ENCODE results near the gene SLC22A6. TPM values are rescaled to one million over a fixed set of nuclear protein-coding genes. Genes with fewer than 3 reads are reported as not detected.

The SLC22A6 gene
- total and polyA plus RNA-seq, 4 donors = 0.25 TPM; not detected in 3

DNA sequence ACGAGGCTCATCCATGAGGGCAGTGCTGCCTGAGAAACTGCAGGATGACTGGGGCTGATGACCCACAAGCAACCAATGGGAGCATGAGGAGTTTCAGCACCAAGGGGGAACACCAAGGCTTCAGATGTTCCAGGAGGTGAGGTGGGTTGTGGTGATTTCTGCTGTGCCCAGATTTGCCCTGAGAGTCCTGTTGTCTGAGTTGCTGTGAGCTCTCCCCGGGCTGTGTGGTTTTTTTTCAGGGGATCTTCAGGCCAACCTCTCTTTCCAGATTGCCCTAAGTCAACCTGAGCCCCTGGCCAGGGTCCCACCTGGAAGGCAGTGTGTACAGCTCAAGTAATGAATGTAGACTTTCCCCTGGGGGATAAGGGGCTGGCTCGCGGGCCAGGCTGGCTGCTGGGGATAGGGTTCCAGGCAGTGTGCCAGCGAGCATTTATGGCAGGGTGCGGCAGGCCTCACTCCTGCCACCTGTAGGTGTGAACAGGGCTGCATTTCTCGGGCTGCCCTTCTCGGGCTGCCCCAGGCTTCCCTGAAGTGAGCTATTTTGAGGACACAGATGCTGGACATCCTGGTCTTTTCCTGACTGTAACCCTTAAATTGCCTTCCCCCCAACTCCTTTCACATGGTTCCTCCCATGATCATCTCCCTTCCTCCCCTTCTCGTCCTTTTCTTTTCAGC lies 9.8 kb downstream of the SLC22A6 start:
- WGBS, 2 donors = 7 to 8% methylated on average over 9 of the region's 9 CpGs
- intact Hi-C loops (cut with DNase I) = no loop called here
- no peak overlapping the region for H3K4me3 ChIP-seq (ENCODE audit: low read length in 2 of 2)
- DNase-seq (peak in 1 of 2 donors; percentile 81), ATAC-seq (ENCODE audit: low FRiP score) (no peak)
- no peaks in the 10 kb centered on the region for H3K4me1 ChIP-seq (ENCODE audit: control insufficient read depth in 1 of 2, insufficient read depth in 2 of 2, low read length in 2 of 2)
- H3K36me3 ChIP-seq (ENCODE audit: control insufficient read depth in 1 of 2, insufficient read depth in 2 of 2, low read length in 1 of 2) = no peaks in the 10 kb centered on the region
- H3K27ac ChIP-seq (ENCODE audit: low read depth in 1 of 2, low read length in 2 of 2) = no peak overlapping the region
- H3K27me3 ChIP-seq (ENCODE audit: control insufficient read depth in 1 of 2, insufficient read depth in 2 of 2, low read length in 1 of 2) = peaks cover 0 to 3% of the 10 kb centered on the region in 2 donors
- no peaks in the 10 kb centered on the region for H3K9me3 ChIP-seq (ENCODE audit: control insufficient read depth, low read length)

DNA sequence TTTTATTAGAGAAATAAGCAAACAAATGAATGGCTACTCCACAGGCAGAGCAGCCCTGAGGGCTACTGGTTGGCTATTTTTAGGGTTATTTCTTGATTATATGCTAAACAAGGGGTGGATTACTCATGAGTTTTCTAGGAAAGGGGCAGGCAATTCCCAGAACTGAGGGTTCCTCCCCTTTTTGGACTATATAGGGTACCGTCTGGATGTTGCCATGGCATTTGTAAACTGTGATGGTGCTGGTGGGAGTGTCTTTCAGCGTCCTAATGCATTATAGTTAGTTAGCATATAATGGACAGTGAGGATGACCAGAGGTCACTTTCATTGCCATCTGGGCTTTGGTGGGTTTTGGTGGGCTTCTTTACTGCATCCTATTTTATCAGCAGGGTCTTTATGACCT lies 19.2 kb downstream of the SLC22A6 start:
- intact Hi-C loops (cut with DNase I) = no loop called here
- DNase-seq (no peak), ATAC-seq (ENCODE audit: low FRiP score) (no peak)
- H3K4me1 ChIP-seq (ENCODE audit: control insufficient read depth in 1 of 2, insufficient read depth in 2 of 2, low read length in 2 of 2) = no peaks in the 10 kb centered on the region
- no peaks in the 10 kb centered on the region for H3K36me3 ChIP-seq (ENCODE audit: control insufficient read depth in 1 of 2, insufficient read depth in 2 of 2, low read length in 1 of 2)
- 38 to 42% methylated on average over 2 of the region's 2 CpGs for WGBS, 2 donors
- H3K27me3 ChIP-seq (ENCODE audit: control insufficient read depth in 1 of 2, insufficient read depth in 2 of 2, low read length in 1 of 2) = peaks cover 0 to 2% of the 10 kb centered on the region in 2 donors
- peaks cover 4% of the 10 kb centered on the region for H3K9me3 ChIP-seq (ENCODE audit: control insufficient read depth, low read length)
- H3K27ac ChIP-seq (ENCODE audit: low read depth in 1 of 2, low read length in 2 of 2) = no peak overlapping the region
- H3K4me3 ChIP-seq (ENCODE audit: low read length in 2 of 2) = no peak overlapping the region

DNA sequence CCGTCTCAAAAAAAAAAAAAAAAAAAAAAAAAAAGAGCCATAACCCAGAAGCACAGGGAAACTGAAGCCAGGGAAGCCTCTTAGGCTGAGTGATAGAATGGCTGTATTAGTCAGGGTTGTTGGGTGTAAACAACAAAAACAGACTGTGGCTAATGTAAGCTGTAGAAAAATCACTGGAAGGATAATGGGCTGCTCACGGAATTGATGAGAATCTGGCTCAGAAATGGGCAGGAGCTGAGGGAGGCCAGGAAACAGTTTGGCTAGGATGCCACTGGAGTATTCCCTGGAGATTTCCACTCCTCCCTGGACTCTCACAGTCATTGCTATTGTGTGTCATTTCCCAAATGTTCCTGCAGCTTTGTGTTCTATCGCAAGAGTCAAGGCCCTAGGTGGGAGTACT lies 22.4 kb downstream of the SLC22A6 start:
- Histone ChIP-seq H3K36me3 (ENCODE audit: control insufficient read depth in 1 of 2, insufficient read depth in 2 of 2, low read length in 1 of 2) (no peaks in the 10 kb centered on the region), H3K27ac (ENCODE audit: low read depth in 1 of 2, low read length in 2 of 2) (no peak overlapping the region), H3K4me3 (ENCODE audit: low read length in 2 of 2) (no peak overlapping the region), H3K4me1 (ENCODE audit: control insufficient read depth in 1 of 2, insufficient read depth in 2 of 2, low read length in 2 of 2) (no peaks in the 10 kb centered on the region), H3K9me3 (ENCODE audit: control insufficient read depth, low read length) (peaks cover 4% of the 10 kb centered on the region), H3K27me3 (ENCODE audit: control insufficient read depth in 1 of 2, insufficient read depth in 2 of 2, low read length in 1 of 2) (peaks cover 0 to 2% of the 10 kb centered on the region in 2 donors)
- intact Hi-C loops (cut with DNase I) = no loop called here
- ATAC-seq (ENCODE audit: low FRiP score) (no peak), DNase-seq (no peak)
- 66 to 78% methylated on average over 3 of the region's 3 CpGs for WGBS, 2 donors

DNA sequence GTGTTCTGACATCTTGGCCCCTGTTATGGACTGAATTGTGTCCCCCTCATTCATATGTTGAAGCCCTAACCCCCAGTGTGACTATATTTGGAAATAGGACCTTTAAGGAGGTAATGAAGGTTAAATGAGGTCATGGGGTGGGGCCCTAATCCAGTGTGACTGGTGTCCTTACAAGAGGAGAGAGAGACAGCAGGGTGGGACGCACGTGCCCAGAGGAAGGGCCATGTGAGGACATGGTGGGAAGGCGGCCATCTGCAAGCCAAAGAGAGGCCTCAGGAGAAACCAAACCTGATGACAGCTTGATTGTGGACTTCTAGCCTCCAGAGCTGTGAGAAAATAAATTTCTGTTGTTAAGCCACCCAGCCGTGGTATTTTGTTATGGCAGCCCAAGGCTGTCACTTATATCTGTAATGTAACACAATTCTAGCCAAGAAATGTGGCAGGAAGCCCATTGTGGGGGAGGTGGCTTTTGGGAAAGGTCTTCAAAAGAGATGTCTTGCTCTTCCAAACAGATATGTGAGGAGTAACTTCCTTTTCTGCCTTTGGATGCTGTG lies 23.7 kb downstream of the SLC22A6 start:
- DNase-seq = no peak
- peaks cover 2% of the 10 kb centered on the region for H3K9me3 ChIP-seq (ENCODE audit: control insufficient read depth, low read length)
- peaks cover 0 to 3% of the 10 kb centered on the region in 2 donors for H3K27me3 ChIP-seq (ENCODE audit: control insufficient read depth in 1 of 2, insufficient read depth in 2 of 2, low read length in 1 of 2)
- no peak overlapping the region for H3K4me3 ChIP-seq (ENCODE audit: low read length in 2 of 2)
- no peak for ATAC-seq (ENCODE audit: low FRiP score)
- H3K4me1 ChIP-seq (ENCODE audit: control insufficient read depth in 1 of 2, insufficient read depth in 2 of 2, low read length in 2 of 2) = no peaks in the 10 kb centered on the region
- no peaks in the 10 kb centered on the region for H3K36me3 ChIP-seq (ENCODE audit: control insufficient read depth in 1 of 2, insufficient read depth in 2 of 2, low read length in 1 of 2)
- no peak overlapping the region for H3K27ac ChIP-seq (ENCODE audit: low read depth in 1 of 2, low read length in 2 of 2)
- 67 to 71% methylated on average over 4 of the region's 4 CpGs for WGBS, 2 donors
- intact Hi-C loops (cut with DNase I) = no loop called here

DNA sequence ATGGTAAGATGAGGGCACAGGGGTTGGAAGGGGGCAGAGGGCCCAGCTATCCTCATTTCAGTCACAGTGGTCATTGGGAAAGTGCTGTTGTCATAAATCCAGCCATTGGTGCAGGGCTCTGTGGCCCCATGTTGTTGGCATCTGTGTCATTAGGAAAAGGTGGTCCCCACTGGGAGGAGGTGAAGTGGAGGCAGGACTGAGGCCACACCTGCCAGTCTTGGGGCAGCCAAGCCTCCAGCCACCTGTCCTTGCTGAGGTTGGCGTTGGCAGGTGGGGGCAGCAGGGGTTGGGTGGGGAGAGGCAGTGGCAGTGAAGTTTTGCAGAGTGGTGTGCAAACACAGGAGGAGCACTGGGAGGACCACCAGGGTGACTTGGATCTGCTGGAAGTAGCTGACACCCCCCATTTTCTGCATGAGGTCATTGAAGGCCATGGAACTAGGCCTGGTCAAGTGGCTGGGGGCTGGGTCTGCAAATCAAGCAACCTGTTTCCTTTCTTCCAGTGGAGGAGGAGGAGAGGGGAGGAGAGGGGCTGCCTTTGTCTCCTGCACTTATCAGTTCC lies 25.3 kb downstream of the SLC22A6 start:
- H3K27ac ChIP-seq (ENCODE audit: low read depth in 1 of 2, low read length in 2 of 2) = no peak overlapping the region

GRCh38 chr11:62958547-62959421 lies 26.0 kb downstream of the SLC22A6 start:
- no peak for DNase-seq
- intact Hi-C loops (cut with DNase I) = no loop called here
- H3K27ac ChIP-seq (ENCODE audit: low read depth in 1 of 2, low read length in 2 of 2) = no peak overlapping the region
- no peaks in the 10 kb centered on the region for H3K4me1 ChIP-seq (ENCODE audit: control insufficient read depth in 1 of 2, insufficient read depth in 2 of 2, low read length in 2 of 2)
- no peak overlapping the region for H3K4me3 ChIP-seq (ENCODE audit: low read length in 2 of 2)
- peaks cover 0 to 2% of the 10 kb centered on the region in 2 donors for H3K27me3 ChIP-seq (ENCODE audit: control insufficient read depth in 1 of 2, insufficient read depth in 2 of 2, low read length in 1 of 2)
- H3K36me3 ChIP-seq (ENCODE audit: control insufficient read depth in 1 of 2, insufficient read depth in 2 of 2, low read length in 1 of 2) = no peaks in the 10 kb centered on the region
- peaks cover 2% of the 10 kb centered on the region for H3K9me3 ChIP-seq (ENCODE audit: control insufficient read depth, low read length)
- 37 to 39% methylated on average over 11 of the region's 11 CpGs for WGBS, 2 donors
- ATAC-seq (ENCODE audit: low FRiP score) = no peak

More for the DNA sequence above, 25.3 kb downstream of the SLC22A6 start:
- intact Hi-C loops (cut with DNase I) = no loop called here
- H3K9me3 ChIP-seq (ENCODE audit: control insufficient read depth, low read length) = peaks cover 2% of the 10 kb centered on the region
- peaks cover 0 to 2% of the 10 kb centered on the region in 2 donors for H3K27me3 ChIP-seq (ENCODE audit: control insufficient read depth in 1 of 2, insufficient read depth in 2 of 2, low read length in 1 of 2)
- H3K4me3 ChIP-seq (ENCODE audit: low read length in 2 of 2) = no peak overlapping the region
- no peaks in the 10 kb centered on the region for H3K36me3 ChIP-seq (ENCODE audit: control insufficient read depth in 1 of 2, insufficient read depth in 2 of 2, low read length in 1 of 2)
- DNase-seq (no peak), ATAC-seq (ENCODE audit: low FRiP score) (no peak)
- 99 to 100% methylated on average over 1 of the region's 1 CpG for WGBS, 2 donors
- H3K4me1 ChIP-seq (ENCODE audit: control insufficient read depth in 1 of 2, insufficient read depth in 2 of 2, low read length in 2 of 2) = no peaks in the 10 kb centered on the region

DNA sequence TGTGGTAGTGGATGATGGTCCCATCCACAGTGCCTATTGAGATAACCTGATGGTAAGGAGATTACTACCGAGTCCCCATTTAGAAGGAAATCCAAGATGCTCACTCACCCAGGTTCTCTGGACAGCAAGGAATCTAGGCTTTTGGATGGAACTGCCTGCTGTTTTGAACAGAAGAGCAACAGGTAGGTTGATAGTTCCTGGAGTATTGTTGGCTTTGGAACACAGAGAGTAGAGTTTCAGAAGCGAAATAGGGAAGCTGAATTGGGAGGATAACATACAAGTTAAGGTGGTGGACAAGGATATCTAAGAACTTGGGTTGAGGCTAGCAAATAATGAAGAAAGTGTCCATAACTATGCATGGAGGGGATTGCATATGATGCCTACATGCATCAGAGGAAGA lies 27.6 kb downstream of the SLC22A6 start:
- DNase-seq = no peak
- 94 to 95% methylated on average over 2 of the region's 2 CpGs for WGBS, 2 donors
- Histone ChIP-seq H3K4me1 (ENCODE audit: control insufficient read depth in 1 of 2, insufficient read depth in 2 of 2, low read length in 2 of 2) (no peaks in the 10 kb centered on the region), H3K27me3 (ENCODE audit: control insufficient read depth in 1 of 2, insufficient read depth in 2 of 2, low read length in 1 of 2) (peaks cover 0 to 2% of the 10 kb centered on the region in 2 donors), H3K36me3 (ENCODE audit: control insufficient read depth in 1 of 2, insufficient read depth in 2 of 2, low read length in 1 of 2) (no peaks in the 10 kb centered on the region), H3K9me3 (ENCODE audit: control insufficient read depth, low read length) (no peaks in the 10 kb centered on the region), H3K27ac (ENCODE audit: low read depth in 1 of 2, low read length in 2 of 2) (no peak overlapping the region), H3K4me3 (ENCODE audit: low read length in 2 of 2) (no peak overlapping the region)
- ATAC-seq (ENCODE audit: low FRiP score) = no peak
- intact Hi-C loops (cut with DNase I) = no loop called here

GRCh38 chr11:62954478-62954877 lies 30.3 kb downstream of the SLC22A6 start:
- DNase-seq (no peak), ATAC-seq (ENCODE audit: low FRiP score) (no peak)
- intact Hi-C loops (cut with DNase I) = no loop called here
- H3K27ac ChIP-seq (ENCODE audit: low read depth in 1 of 2, low read length in 2 of 2) = no peak overlapping the region
- H3K27me3 ChIP-seq (ENCODE audit: control insufficient read depth in 1 of 2, insufficient read depth in 2 of 2, low read length in 1 of 2) = peaks cover 0 to 2% of the 10 kb centered on the region in 2 donors
- no peaks in the 10 kb centered on the region for H3K4me1 ChIP-seq (ENCODE audit: control insufficient read depth in 1 of 2, insufficient read depth in 2 of 2, low read length in 2 of 2)
- H3K9me3 ChIP-seq (ENCODE audit: control insufficient read depth, low read length) = no peaks in the 10 kb centered on the region
- H3K36me3 ChIP-seq (ENCODE audit: control insufficient read depth in 1 of 2, insufficient read depth in 2 of 2, low read length in 1 of 2) = no peaks in the 10 kb centered on the region
- WGBS, 2 donors = 63 to 71% methylated on average over 5 of the region's 5 CpGs
- H3K4me3 ChIP-seq (ENCODE audit: low read length in 2 of 2) = no peak overlapping the region
